HepG2 (cell line): ENCODE measurements around the gene VGLL4. TPM values are rescaled to one million over a fixed set of nuclear protein-coding genes. Genes with fewer than 3 reads are reported as not detected.
A peak's percentile ranks its signal among the peaks of the same experiment; 100 is the strongest.

Experiments used
- ATAC-seq: fragments of 200-7000 bp; cut with Tn5 transposase; 3 replicates; pipeline ENCODE4 v1.9.1; 2020; ENCODE audit warnings: mild to moderate bottlenecking, moderate library complexity
- BruUV-seq: library from RNA; stranded (reverse); fragments of 400-500 nt; replicated peaks from 2 replicates; lab custom pipeline; 2021; lab: Mats Ljungman, UMichigan
- CTCF ChIA-PET: fragments of 300-600 bp; formaldehyde crosslinking; extraction: SDS; loops from one replicate; lab custom pipeline; 2021; ENCODE audit warnings: low total read pairs, inconsistent platforms, low intra/inter-chr PET ratio; lab: Yijun Ruan, JAX
- POLR2A ChIA-PET: fragments of 350-600 bp; sonication (Branson Sonifier 250); formaldehyde crosslinking; loops from one replicate; lab custom pipeline; 2020; ENCODE audit warnings: antibody characterized with exemption, inconsistent platforms; lab: Yijun Ruan, JAX
- DNase-seq: peaks from one replicate; pipeline ENCODE4 v3.0.0-alpha.2; 2015; ENCODE audit warnings: low spot score
- FAIRE-seq: peaks from 3 replicates; lab custom pipeline; 2011; peaks lifted over from hg19 to GRCh38; lab: Jason Lieb, UNC
- H2AFZ ChIP-seq: one replicate; pipeline ENCODE4 v1.6.1; 2011; ENCODE audit warnings: low read length, inconsistent platforms
- H3K27ac ChIP-seq: fragments of 300-600 bp; 3 replicates; pipeline ENCODE4 v1.8.0; 2011; ENCODE audit warnings: mixed run types, mild to moderate bottlenecking, mixed read lengths, low read length, inconsistent platforms; ENCODE audit not compliant: insufficient read depth; ENCODE audit errors: extremely low read length
- H3K27me3 ChIP-seq, 2 experiments: fragments of 200-600 bp in 1 of 2; 2 replicates in 1 of 2; 3 replicates in 1 of 2; pipeline versions ENCODE4 v1.6.0 to v1.8.0; 2011; ENCODE audit warnings: low read length in 2 of 2, mild to moderate bottlenecking in 2 of 2, moderate library complexity in 2 of 2, inconsistent platforms in 1 of 2; ENCODE audit not compliant: insufficient read depth in 2 of 2, control insufficient read depth in 1 of 2
- H3K36me3 ChIP-seq, 2 experiments: fragments of 200-600 bp in 1 of 2; replicated peaks in 1 of 2; 2 replicates in 1 of 2; 3 replicates in 1 of 2; pipeline versions ENCODE4 v1.5.1 to v1.8.0; 2011; ENCODE audit warnings: low read length in 2 of 2, inconsistent platforms in 1 of 2; ENCODE audit not compliant: insufficient read depth in 2 of 2, control insufficient read depth in 1 of 2
- H3K4me1 ChIP-seq: 2 replicates; pipeline ENCODE4 v1.5.1; 2012; ENCODE audit warnings: low read length, inconsistent platforms; ENCODE audit not compliant: insufficient read depth
- H3K4me2 ChIP-seq: 2 replicates; pipeline ENCODE4 v1.6.0; 2011; ENCODE audit warnings: low read depth, low read length, inconsistent platforms
- H3K4me3 ChIP-seq, 3 experiments: fragments of 200-600 bp in 1 of 3; sonication (generic), shearing (Covaris generic) in 1 of 3; replicated peaks in 1 of 3; 2 replicates each; pipeline ENCODE4 v1.5.1; 2011 to 2016; ENCODE audit warnings: low read length in 3 of 3, inconsistent platforms in 2 of 3, low read depth in 2 of 3, mild to moderate bottlenecking in 2 of 3, control low read depth in 1 of 3, mixed read lengths in 1 of 3; ENCODE audit not compliant: insufficient read depth in 1 of 3
- H3K79me2 ChIP-seq: one replicate; pipeline ENCODE4 v1.6.1; 2011; ENCODE audit warnings: low read length, inconsistent platforms; ENCODE audit not compliant: insufficient read depth
- H3K9ac ChIP-seq: 2 replicates; pipeline ENCODE4 v1.6.0; 2011; ENCODE audit warnings: mild to moderate bottlenecking, low read depth, low read length, inconsistent platforms; ENCODE audit not compliant: insufficient read depth
- H3K9me3 ChIP-seq: 2 replicates; pipeline ENCODE4 v1.5.1; 2012; ENCODE audit warnings: mild to moderate bottlenecking, low read length
- H4K20me1 ChIP-seq: 2 replicates; pipeline ENCODE4 v1.6.0; 2011; ENCODE audit warnings: inconsistent platforms, mild to moderate bottlenecking, low read length, moderate library complexity; ENCODE audit not compliant: insufficient read depth
- ATF1 ChIP-seq: IDR thresholded peaks from 2 replicates; pipeline ENCODE4 v1.6.1; 2016; ENCODE audit warnings: mild to moderate bottlenecking, control low read depth
- DMTF1 ChIP-seq: sonication (generic); formaldehyde crosslinking; IDR thresholded peaks from 2 replicates; pipeline ENCODE4 v1.4.0; 2020; ENCODE audit warnings: mild to moderate bottlenecking, missing genetic modification reagents
- E2F2 ChIP-seq: sonication (generic); formaldehyde crosslinking; IDR thresholded peaks from 2 replicates; pipeline ENCODE4 v1.4.0; 2020; ENCODE audit warnings: missing genetic modification reagents, borderline replicate concordance
- E2F5 ChIP-seq: sonication (generic); formaldehyde crosslinking; conservative IDR thresholded peaks from 2 replicates; pipeline ENCODE4 v1.4.0; 2020; ENCODE audit warnings: missing genetic modification reagents
- HBP1 ChIP-seq: IDR thresholded peaks from 2 replicates; pipeline ENCODE4 v1.6.1; 2016; ENCODE audit warnings: low read depth, control low read depth
- JUND ChIP-seq: sonication (generic); formaldehyde crosslinking; IDR thresholded peaks from 2 replicates; pipeline ENCODE4 v1.8.0; 2022; ENCODE audit warnings: mild to moderate bottlenecking, missing genetic modification reagents
- NFYC ChIP-seq: IDR thresholded peaks from 2 replicates; pipeline ENCODE4 v1.6.1; 2016; ENCODE audit warnings: missing genetic modification reagents, missing compliant biosample characterization
- SALL1 ChIP-seq: sonication (generic); formaldehyde crosslinking; IDR thresholded peaks from 2 replicates; pipeline ENCODE4 v1.8.0; 2022; ENCODE audit warnings: mild to moderate bottlenecking, missing genetic modification reagents
- ZKSCAN5 ChIP-seq: sonication (generic); formaldehyde crosslinking; IDR thresholded peaks from 2 replicates; pipeline ENCODE4 v1.5.1; 2020; ENCODE audit warnings: mild to moderate bottlenecking, missing genetic modification reagents
- ZNF101 ChIP-seq: sonication (generic); formaldehyde crosslinking; IDR thresholded peaks from 2 replicates; pipeline ENCODE4 v1.4.0; 2020; ENCODE audit warnings: mild to moderate bottlenecking, low read depth, missing genetic modification reagents, borderline replicate concordance
- ZNF264 ChIP-seq: sonication (generic); formaldehyde crosslinking; IDR thresholded peaks from 2 replicates; pipeline ENCODE4 v1.4.0; 2020; ENCODE audit warnings: missing genetic modification reagents
- ZNF562 ChIP-seq: sonication (generic); formaldehyde crosslinking; IDR thresholded peaks from 2 replicates; pipeline ENCODE4 v1.8.0; 2022; ENCODE audit warnings: missing genetic modification reagents, borderline replicate concordance
- ZNF616 ChIP-seq: sonication (generic); formaldehyde crosslinking; IDR thresholded peaks from 2 replicates; pipeline ENCODE4 v1.5.0; 2020; ENCODE audit warnings: low read depth, mild to moderate bottlenecking, missing genetic modification reagents
- ZNF619 ChIP-seq: sonication (generic); formaldehyde crosslinking; IDR thresholded peaks from 2 replicates; pipeline ENCODE4 v1.4.0; 2020; ENCODE audit warnings: mild to moderate bottlenecking, missing genetic modification reagents
- ZNF691 ChIP-seq: sonication (generic); formaldehyde crosslinking; IDR thresholded peaks from 2 replicates; pipeline ENCODE4 v1.4.0; 2020; ENCODE audit warnings: missing genetic modification reagents, low read depth, mild to moderate bottlenecking, borderline replicate concordance
- ZNF879 ChIP-seq: sonication (generic); formaldehyde crosslinking; IDR thresholded peaks from 2 replicates; pipeline ENCODE4 v1.8.1; 2023; ENCODE audit warnings: missing genetic modification reagents
- WGBS: methylation state at CpG from one replicate; pipeline ENCODE4 v1.1.6; 2017; ENCODE audit warnings: low lambda C conversion rate; 5-methylcytosine and 5-hydroxymethylcytosine counted together
- in situ Hi-C: cut with HindIII; loops from 2 replicates; pipeline ENCODE4 v1.10.0; 2017; ENCODE audit warnings: low pct_unique_long_range_greater_than_20kb; ENCODE audit not compliant: extremely low pct_ligation_motif_present
- intact Hi-C: fragments of 100-400 bp; cut with micrococcal nuclease; formaldehyde crosslinking; loops from one replicate; pipeline ENCODE4 v1.10.0; 2022; ENCODE audit not compliant: unreplicated experiment
- polyA plus RNA-seq, 8 experiments: library from polyadenylated mRNA; depleted of rRNA in 3 of 8; stranded (reverse) in 7 of 8; unstranded in 1 of 8; fragments of >200 nt; fragmentation: Illumina TruSeq in 4 of 8; extraction: Trizol in 4 of 8; gene quantifications; 2 replicates each; pipeline versions ENCODE4 v1.2.1 to v1.2.3, GENCODE V29; 2011 to 2016; ENCODE audit warnings: low read depth in 4 of 8, missing spikeins in 1 of 8, mixed read lengths in 1 of 8; ENCODE audit not compliant: insufficient read depth in 1 of 8
- total RNA-seq, 5 experiments: library from RNA; depleted of rRNA; stranded (reverse); fragments of >200 nt; fragmentation: Illumina TruSeq; extraction: Trizol; gene quantifications; 2 replicates each; pipeline ENCODE4 v1.2.3, GENCODE V29; 2016; ENCODE audit warnings: low read depth in 1 of 5

VGLL4 gene
- total and polyA plus RNA-seq, 2 of the 13 experiments (the other 11 are each of a cell fraction or from before 2014, with no cell fraction given) = 23.2 to 39.0 TPM

GRCh38 chr3:11592445-11593298, 51.0 kb downstream of the VGLL4 start:
- intact Hi-C loops = loop anchor here (2.0 kb wide), 1 partner anchor 26 kb away; no protein-coding TSS in a partner anchor
- H3K9me3 ChIP-seq = no peaks in the 10 kb centered on the region
- POLR2A ChIA-PET = interaction anchor here (0.9 kb wide), 1 partner anchor 36 kb away, joined by 3 read pairs; no protein-coding TSS in a partner anchor
- 0 out of 2 replicates have a peak overlapping the region, but pooled peaks have one; percentile 58 for H3K4me2 ChIP-seq
- H3K4me3 ChIP-seq = no peak overlapping the region; a peak in 1 of 6 replicates
- peak overlapping the region; percentile 1; the same call in 1 of the 2 replicates for H3K9ac ChIP-seq
- peaks cover 33% of the 10 kb centered on the region for H4K20me1 ChIP-seq
- H3K36me3 ChIP-seq = peaks cover 11 to 32% of the 10 kb centered on the region in 2 experiments
- H3K27me3 ChIP-seq = no peaks in the 10 kb centered on the region
- CTCF ChIA-PET = no interaction called here
- 98% methylated on average over 14 of the region's 14 CpGs for WGBS
- no TSS peak for BruUV-seq
- H3K27ac ChIP-seq = peak overlapping the region; percentile 53
- H3K4me1 ChIP-seq = peaks cover 73% of the 10 kb centered on the region
- H2AFZ ChIP-seq = no peak overlapping the region
- FAIRE-seq (no peak), ATAC-seq (no peak), DNase-seq (no peak)
- peaks cover 88% of the 10 kb centered on the region for H3K79me2 ChIP-seq
- in situ Hi-C loops = loop anchor here (5.0 kb wide), 1 partner anchor 50 kb away; the partner anchor contains the start of gene VGLL4
- TF ChIP-seq ZNF616 (CRISPR knock-in tag) = no peak
- no peak for TF ChIP-seq ZKSCAN5 (CRISPR knock-in tag)
- no peak for TF ChIP-seq ZNF264 (CRISPR knock-in tag)
- TF ChIP-seq E2F2 = no peak
- no peak for TF ChIP-seq DMTF1 (CRISPR knock-in tag)
- TF ChIP-seq ZNF562 (CRISPR knock-in tag) = no peak
- no peak for TF ChIP-seq HBP1 (CRISPR knock-in tag)
- no peak for TF ChIP-seq ATF1 (CRISPR knock-in tag)
- TF ChIP-seq ZNF691 (CRISPR knock-in tag) = no peak
- no peak for TF ChIP-seq NFYC
- TF ChIP-seq JUND (CRISPR knock-in tag) = no peak
- TF ChIP-seq ZNF101 (CRISPR knock-in tag) = no peak
- TF ChIP-seq SALL1 (CRISPR knock-in tag) = no peak
- no peak for TF ChIP-seq E2F5
- TF ChIP-seq ZNF879 (CRISPR knock-in tag) = no peak
- no peak for TF ChIP-seq ZNF619
